Epithelial cell of esophagus (primary cell): Measurements from ENCODE around the gene CCSER2.

Source experiments
- DNase-seq: peaks from one replicate; pipeline ENCODE4 v3.0.0; 2010; ENCODE audit warnings: low read depth
- H3K4me3 ChIP-seq: 2 replicates; pipeline ENCODE4 v1.5.1; 2011; ENCODE audit warnings: mild to moderate bottlenecking, low read length, control low read depth
- TF ChIP-seq, protein P1 (sequence below): IDR thresholded peaks from 2 replicates; pipeline ENCODE4 v1.5.1; 2011; ENCODE audit warnings: low read depth, mild to moderate bottlenecking, low read length, control low read depth, inconsistent platforms; ENCODE audit not compliant: insufficient read depth; ENCODE audit errors: missing control alignments

The CCSER2 gene

DNA sequence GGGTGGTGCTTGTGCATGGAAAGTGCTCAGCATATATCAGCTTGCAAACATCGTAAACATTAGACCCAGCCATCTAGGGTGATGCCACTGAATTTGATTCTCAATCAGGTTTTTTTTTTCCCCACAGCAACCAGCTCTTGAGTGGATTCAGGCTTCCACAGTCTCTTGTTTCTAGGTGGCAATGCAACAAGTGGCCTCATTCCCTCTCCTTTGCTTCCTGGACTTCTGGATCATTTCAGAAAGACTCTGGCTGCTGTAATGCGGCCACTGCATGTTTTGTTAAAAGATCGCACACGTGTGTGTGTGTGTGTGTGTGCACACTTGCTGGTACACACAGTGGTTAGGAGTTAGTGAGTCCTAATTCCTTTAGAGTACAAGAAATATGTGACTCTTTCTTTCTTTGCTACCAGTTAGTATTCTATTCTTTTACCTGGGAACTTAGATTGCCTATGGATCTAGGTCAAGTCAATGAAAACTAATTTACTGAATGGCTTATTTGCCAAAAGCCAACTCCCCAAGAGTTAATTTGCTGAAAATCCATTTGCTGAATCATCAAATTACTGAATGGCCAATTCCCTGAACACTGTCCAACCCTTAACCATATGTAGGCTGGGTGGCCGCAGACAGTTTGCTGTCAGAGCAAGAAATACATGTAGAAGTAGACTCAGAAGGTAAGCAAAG lies 222.5 kb downstream of the CCSER2 start:
- no peak overlapping the region for H3K4me3 ChIP-seq
- TF ChIP-seq, protein P1, sequence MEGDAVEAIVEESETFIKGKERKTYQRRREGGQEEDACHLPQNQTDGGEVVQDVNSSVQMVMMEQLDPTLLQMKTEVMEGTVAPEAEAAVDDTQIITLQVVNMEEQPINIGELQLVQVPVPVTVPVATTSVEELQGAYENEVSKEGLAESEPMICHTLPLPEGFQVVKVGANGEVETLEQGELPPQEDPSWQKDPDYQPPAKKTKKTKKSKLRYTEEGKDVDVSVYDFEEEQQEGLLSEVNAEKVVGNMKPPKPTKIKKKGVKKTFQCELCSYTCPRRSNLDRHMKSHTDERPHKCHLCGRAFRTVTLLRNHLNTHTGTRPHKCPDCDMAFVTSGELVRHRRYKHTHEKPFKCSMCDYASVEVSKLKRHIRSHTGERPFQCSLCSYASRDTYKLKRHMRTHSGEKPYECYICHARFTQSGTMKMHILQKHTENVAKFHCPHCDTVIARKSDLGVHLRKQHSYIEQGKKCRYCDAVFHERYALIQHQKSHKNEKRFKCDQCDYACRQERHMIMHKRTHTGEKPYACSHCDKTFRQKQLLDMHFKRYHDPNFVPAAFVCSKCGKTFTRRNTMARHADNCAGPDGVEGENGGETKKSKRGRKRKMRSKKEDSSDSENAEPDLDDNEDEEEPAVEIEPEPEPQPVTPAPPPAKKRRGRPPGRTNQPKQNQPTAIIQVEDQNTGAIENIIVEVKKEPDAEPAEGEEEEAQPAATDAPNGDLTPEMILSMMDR: no peak
- no peak for DNase-seq

DNA sequence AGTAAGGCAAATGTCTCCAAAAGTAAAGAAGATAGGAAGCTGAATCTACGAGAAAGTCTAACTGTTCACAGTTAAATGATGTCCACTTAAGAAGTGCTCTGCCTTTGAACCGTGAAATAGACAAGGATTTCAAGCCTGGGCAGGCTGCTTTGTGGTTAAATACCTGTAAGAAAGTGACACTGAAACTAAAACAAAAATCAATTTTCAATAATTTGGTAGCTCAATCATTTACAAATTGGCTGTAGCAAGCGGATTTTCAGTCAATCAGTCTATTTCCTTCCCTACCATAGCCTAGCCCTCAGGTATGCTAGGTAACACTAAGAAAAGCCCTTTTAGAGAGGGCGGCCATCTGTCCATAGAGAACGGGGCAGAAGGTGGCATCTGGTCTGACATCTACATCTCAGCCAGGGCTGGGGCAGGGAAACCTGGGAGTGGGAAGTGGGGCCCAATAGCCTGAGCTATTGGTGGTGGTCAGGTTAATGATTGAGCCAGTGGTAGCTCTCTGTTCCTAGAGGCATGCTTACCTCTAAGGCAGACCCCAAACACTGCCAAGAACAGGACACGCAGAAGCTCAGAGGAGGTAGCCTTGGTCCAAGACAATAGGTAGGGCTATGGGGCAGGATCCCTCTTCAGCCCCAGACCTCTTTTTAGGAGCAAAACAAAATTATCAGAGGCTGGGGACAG lies 223.2 kb downstream of the CCSER2 start:
- no peak overlapping the region for H3K4me3 ChIP-seq
- TF ChIP-seq, protein P1: no peak
- DNase-seq: no peak

DNA sequence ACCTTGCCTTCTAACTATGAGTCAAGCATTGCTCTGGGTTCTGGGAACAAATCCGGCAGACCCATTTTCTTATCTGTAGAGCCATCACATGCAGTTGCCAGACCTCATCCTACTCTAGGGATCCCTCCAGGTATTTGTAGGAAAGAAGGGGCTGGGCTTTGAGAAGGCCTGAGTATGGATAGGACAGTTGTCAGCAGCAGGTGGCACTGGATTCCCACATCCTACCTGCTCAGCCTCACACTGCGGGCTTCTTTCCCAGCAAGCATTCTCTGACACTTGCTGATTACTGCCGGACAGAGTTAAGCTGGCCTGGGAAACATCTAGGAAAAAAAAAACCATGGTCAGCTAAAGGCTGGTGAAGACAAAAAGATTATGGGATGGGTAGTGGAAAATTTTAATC lies 224.1 kb downstream of the CCSER2 start:
- TF ChIP-seq, protein P1: no peak
- H3K4me3 ChIP-seq: no peak overlapping the region
- no peak for DNase-seq

- TF ChIP-seq, protein P1: no peak
- H3K4me3 ChIP-seq: no peak overlapping the region
- no peak for DNase-seq
Observed at GRCh38 chr10:84562592-84562991, 234.2 kb downstream of the CCSER2 start.

GRCh38 chr10:84563355-84563754 lies 235.0 kb downstream of the CCSER2 start:
- H3K4me3 ChIP-seq: no peak overlapping the region
- DNase-seq: no peak
- TF ChIP-seq, protein P1: no peak

GRCh38 chr10:84563868-84564267 lies 235.5 kb downstream of the CCSER2 start:
- no peak for DNase-seq
- TF ChIP-seq, protein P1: no peak
- H3K4me3 ChIP-seq: no peak overlapping the region
